GM10847 (cell line): ENCODE measurements around the gene FAM20A.

Source experiments
- POLR2A ChIP-seq: IDR thresholded peaks from 2 replicates; pipeline ENCODE4 v1.6.1; 2011; ENCODE audit not compliant: insufficient read length; ENCODE audit errors: extremely low read depth

FAM20A gene

GRCh38 chr17:68600067-68600930 lies 868 bp downstream of the FAM20A start:
- TF ChIP-seq POLR2A = no peak

- no peak for TF ChIP-seq POLR2A
Observed at GRCh38 chr17:68599552-68600066, 1.6 kb downstream of the FAM20A start.

DNA sequence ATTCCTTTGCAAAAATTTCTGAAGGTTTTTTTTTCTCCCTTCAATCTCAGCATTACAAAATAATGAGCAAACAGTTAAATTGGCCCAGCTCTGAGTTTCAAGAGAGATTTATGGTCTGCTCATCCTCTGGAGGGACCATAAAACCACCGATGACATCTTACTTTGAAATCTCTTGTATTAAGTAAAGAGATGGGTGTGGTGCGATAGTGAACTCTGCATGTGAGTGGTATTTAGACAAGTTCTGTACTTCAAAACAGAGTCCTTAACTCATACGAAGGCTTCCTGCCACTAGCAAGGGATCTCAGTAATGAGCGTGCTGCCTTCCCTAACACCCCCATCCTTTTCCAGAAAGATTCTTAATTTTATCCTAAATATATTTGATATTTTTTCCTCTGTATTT lies 2.1 kb downstream of the FAM20A start:
- no peak for TF ChIP-seq POLR2A

DNA sequence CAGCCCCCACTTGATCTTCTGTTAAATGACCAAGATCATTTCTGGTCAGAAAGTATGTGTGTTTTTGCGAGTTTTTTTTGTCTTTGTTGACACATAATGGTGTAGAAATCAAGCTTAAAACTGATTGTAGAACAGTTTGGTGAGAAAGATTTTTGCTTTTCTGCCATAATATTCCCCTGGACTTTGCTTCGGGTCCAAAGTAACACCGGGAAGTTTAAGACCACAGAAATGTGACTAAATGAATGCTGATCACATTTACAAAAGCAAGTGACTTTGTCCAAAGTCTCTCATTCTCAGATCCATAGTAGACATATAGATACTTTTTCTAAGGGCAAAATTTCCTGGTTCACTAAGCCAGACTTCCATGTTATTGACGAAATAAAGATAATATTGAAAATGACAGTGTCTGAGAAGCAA lies 2.6 kb downstream of the FAM20A start:
- no peak for TF ChIP-seq POLR2A

DNA sequence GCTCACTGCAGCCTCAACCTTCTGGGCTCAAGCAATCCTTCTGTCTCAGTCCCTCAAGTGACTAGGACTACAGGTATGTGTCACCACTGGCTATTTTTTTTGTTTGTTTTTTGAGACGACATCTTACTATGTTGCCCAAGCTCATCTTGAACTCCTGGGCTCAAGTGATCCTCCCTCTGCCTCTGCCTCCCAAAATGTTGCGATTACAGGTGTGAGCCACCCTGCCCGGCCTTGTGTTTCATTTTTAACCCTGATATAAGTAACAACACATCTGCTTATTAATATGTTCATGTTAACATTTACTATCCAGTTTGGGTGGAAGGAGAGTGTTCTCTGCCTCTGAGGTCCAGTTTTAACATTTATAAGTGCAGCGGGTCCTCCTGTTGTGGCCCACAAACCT lies 3.1 kb downstream of the FAM20A start:
- TF ChIP-seq POLR2A = no peak

GRCh38 chr17:68596411-68596945 lies 4.7 kb downstream of the FAM20A start:
- no peak for TF ChIP-seq POLR2A

DNA sequence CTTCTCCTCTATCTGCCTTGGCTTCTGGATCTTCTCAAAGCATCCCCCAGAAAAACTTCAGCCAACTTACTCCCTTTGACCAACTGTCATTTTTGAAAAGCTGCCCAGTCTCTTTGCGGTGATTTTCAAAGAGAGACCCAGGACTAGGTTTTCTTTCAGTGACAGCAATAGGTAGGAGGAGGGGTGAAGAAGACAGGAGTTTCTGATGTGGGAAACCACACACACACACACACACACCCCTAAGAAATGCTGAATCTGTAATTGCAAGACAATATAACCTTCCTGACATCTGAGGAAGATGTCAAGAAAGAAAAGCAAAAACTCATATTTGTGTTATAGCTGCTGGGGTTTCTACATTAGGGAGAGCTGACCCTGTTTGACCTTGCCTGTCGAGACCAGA lies 5.2 kb downstream of the FAM20A start:
- no peak for TF ChIP-seq POLR2A

- TF ChIP-seq POLR2A = no peak
Observed at GRCh38 chr17:68595496-68595895, 5.7 kb downstream of the FAM20A start.

GRCh38 chr17:68594552-68594951 lies 6.6 kb downstream of the FAM20A start:
- TF ChIP-seq POLR2A = no peak

GRCh38 chr17:68592682-68593641 lies 8.2 kb downstream of the FAM20A start:
- TF ChIP-seq POLR2A = no peak

GRCh38 chr17:68592009-68592408 lies 9.2 kb downstream of the FAM20A start:
- TF ChIP-seq POLR2A = no peak

DNA sequence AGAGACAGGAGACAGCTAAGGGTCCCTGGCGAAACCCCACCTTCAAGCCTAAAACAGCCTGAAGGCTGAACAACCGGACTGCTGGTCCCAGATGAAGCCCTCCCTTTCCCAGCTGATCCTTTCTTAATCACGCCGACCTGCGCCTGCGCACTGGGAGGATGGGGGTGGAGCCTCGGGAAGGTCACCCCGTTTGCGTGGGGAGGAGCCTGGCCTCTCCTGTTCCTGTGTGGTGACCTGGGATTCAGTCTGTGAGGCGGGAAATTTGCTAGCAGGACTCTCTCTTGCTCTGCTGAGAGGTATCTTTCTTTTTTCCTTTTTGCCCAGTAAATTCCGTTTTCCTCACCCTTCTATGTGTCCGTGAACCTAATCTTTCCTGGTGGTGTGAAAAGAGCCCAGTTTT lies 9.6 kb downstream of the FAM20A start:
- no peak for TF ChIP-seq POLR2A

- no peak for TF ChIP-seq POLR2A
Observed at GRCh38 chr17:68589086-68589485, 12.1 kb downstream of the FAM20A start.

- no peak for TF ChIP-seq POLR2A
Observed at GRCh38 chr17:68588362-68588761, 12.8 kb downstream of the FAM20A start.

DNA sequence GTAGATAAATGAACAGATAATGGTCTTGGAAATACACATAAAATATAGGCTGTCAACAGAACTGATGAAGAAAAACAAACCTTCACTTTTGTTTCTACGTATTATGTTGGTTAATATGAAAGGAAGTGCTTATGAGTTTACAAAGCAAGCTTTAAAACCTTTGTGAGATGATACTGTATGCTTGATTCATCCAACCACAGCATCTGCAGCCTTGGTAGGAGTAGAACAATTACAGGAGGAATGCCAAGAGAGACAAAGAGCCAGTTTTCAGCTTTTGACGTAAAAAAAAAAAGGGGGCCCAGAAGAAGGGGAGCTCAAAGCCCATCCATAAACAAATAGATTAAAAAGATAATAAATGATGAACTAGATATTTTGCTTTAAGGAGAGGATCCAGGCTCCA lies 13.3 kb downstream of the FAM20A start:
- TF ChIP-seq POLR2A = no peak

GRCh38 chr17:68587026-68587425 lies 14.1 kb downstream of the FAM20A start:
- no peak for TF ChIP-seq POLR2A

DNA sequence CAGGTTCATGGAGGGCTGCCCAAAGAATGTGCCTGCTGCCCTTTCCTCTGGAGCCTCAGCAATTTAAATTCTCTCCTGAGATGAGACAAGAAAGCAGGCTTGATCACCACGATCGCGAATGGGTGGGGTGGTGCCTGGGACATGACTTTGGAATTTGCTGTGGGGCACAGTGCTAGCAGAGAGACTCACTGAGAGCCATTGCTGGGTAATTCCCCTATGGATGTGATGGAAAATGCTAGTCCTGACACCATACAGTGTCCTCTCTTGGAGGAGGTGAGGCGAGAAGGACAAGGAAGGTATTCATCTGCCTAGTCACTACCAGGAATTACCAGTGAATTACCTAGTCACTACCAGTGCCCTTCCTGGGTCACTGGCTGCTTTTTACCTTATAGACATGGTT lies 15.5 kb downstream of the FAM20A start:
- no peak for TF ChIP-seq POLR2A
